ENCODE results near the gene FHOD3.

- TF ChIP-seq CTCF (IDR thresholded peaks at IDR 0.05 in 8 of 11, conservative IDR thresholded peaks at IDR 0.05 in 3 of 11) = no peak
- TF ChIP-seq POLR2A (IDR thresholded peaks at IDR 0.05) = no peak
- TF ChIP-seq POLR2AphosphoS5 (IDR thresholded peaks at IDR 0.05) = no peak
These were observed 162.3 kb downstream of the FHOD3 start for GRCh38 chr18:36459786-36460185.

All from spleen (tissue), 7 donors.